ENCODE measurements around the gene DAZAP1.

The DAZAP1 gene

DNA sequence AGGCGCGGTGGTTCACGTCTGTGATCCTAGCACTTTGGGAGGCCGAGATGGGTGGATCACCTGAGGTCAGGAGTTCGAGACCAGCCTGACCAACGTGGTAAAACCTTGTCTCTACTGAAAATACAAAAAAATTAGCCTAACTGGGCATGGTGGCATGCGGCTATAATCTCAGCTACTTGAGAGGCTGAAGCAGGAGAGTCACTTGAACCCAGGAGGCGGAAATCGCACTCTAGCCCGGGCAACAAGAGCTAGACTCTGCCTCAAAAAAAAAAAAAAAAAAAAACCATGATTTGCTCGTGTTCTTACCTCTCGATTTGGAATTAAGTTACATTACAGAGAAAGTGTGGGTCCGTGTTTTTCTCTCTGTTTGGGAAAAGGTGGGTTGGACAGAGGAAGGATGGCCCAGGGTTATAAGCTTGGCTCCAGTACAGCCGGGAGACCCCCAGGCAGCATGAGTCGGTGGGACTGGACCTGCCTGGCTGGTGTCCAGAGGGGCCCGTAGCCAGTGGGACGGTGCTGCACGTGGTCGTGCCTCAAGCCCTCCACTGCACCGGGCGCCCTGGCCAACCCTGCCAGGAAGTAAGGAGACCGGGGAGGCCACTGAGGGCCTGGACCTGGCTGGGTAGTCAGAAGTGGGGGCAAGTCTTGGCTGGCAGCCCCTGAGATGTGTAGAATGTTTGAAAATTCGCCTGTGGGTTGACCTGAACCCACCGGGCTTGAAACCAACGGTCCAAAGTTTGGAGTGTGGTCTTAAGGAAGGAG, 34.5 kb downstream of the DAZAP1 start:
- DNase-seq (ENCODE audit: low read depth): no peak

DNA sequence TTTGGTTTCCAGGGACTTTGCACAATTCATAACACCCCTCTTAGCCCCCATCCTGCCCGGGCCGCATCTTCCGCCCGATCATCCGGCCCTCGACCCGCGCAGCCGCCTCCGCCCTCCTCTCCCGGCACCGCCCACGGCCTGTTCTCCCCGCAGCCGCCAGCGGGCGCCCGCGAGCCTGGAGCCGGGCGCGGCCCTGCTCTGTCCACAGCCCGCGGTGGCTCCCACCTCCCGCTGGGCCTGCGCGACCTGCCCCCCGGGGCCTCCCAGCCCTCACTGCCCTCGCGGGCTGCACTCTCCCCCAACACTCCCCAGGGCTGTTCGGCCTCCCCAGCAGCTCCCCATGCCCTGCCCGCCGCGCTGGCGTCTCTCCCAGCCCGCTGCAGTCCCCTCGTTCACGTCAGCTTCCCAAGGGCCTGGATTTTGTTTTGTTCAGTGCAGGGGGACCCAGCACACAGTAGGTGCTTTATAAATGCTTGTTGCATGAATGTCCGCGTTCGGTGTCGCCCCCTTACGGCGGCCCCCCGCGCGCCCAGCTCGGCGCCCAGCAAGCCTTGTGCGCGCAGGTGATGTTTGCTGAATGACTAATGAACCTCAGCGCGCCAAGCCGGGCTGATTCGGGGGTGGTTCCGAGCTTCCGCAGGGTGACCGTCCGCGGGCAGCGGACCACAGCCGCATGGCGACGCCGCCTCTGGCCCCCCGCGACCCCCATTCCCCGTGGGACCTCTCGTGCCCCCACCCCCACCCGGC, 38.0 kb downstream of the DAZAP1 start:
- DNase-seq (ENCODE audit: low read depth): no peak

DNA sequence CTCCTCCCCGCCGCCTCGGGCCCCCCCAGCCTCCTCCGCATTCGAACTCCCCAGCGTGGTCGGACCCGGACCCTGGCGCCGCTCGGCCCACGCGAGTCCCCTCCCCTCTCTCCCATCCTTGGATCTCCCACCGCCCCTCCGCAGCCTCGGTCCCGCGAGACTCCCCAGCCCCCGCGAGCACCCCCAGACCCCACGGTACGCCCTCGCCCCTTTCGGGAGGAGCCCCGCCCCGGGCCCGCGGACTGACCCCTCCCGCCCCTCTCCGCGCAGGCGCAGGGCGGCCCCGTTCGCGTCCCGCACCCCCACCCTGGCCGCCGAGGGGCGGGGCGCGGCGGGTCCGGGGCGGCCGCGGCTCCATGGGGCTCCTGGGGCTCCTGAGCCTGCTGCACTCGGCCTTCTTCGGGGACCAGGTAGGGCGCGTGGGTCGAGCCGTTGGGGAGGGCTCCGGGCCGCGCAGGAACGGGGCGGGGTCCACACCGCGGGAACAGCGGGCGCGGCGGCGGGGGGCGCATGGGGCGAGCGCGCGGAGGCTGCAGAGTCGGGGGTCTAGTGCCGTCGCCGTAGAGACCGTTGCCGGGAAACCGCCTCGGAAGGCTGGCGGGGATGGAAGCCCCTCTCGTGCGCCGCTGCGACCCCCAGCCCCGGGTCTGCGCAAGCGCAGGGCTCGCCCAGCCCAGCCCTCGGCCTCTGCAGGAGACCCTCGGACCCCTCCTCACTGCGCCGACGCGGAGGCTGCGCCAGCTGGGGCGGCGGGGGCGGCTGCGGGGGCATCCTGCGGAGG, 38.7 kb downstream of the DAZAP1 start:
- no peak for DNase-seq (ENCODE audit: low read depth)

DNA sequence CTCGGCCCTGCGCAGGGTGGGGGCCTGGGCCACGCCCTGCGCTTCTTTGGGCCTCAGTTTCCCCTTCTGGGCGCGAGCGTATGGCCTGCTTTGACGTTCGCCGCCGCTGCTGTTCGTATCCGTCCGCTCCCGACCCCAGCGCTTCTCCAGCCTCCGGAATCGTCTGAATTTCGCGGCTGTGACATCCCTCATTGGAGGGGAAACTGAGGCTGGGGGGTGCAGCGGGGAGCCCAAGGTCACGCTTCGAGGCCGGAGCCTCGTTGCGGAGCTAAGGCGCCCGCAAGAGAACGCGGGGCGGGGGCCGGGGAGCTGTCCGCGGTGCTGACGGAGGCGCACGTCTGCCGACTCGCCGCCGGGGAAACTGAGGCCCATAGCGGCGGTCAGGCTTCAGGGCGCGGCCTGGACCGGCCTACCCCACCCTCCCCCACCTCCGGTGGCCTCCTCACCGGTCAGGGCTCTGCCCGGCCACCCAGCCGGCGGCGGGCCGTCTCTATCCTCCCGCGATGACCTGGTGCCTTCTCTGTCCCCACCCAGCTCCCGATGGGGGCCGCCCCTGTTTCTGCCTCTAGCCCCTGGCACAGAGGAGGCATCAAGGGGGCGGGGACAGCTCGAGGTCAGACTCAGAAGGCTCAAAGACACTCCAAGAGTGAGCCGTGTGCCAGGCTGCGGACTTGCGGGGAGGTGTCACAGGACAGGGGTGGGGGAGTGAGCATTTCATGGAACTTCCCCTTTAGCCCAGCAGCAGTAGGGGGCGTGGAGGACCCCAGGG, 39.5 kb downstream of the DAZAP1 start:
- DNase-seq (ENCODE audit: low read depth): no peak

DNA sequence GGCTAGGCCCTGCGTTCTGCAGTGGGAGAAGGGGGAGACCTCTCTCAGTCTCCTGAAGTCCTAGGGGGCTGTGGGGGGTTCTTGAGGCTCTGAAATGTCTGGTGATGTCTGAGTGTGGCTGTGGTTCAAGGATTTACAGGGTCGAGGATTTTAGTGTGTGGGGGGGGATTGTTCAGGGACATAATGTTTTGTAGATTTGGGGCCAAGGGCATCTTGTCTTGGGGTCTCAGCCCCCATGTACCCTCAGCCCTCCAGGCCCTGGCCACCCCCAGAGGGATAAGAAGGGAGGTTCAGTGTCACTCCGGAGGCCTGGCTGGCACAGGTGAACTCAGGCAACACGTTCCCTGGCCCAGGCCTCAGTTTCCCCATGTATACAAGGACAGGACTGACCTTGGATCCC, 40.1 kb downstream of the DAZAP1 start:
- DNase-seq (ENCODE audit: low read depth): no peak

DNA sequence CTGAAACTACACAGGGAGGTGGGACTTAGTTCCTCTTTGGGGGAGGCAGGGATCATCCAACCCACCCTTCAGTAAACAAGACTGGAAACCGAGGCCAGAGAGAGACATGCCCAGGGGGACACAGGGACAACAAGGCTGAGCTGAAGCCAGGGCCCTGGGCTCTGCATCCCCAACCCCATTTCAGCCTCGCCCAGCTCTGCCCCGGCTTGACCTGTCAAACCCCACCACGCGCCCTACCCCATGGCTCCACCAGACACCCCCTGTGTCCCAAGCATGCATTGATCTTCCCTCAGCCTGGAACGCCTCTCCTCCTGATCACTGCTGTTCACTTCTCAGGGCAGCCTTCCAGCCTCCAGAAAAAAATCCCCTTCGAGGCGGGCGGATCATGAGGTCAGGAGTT, 40.6 kb downstream of the DAZAP1 start:
- DNase-seq (ENCODE audit: low read depth): no peak

DNA sequence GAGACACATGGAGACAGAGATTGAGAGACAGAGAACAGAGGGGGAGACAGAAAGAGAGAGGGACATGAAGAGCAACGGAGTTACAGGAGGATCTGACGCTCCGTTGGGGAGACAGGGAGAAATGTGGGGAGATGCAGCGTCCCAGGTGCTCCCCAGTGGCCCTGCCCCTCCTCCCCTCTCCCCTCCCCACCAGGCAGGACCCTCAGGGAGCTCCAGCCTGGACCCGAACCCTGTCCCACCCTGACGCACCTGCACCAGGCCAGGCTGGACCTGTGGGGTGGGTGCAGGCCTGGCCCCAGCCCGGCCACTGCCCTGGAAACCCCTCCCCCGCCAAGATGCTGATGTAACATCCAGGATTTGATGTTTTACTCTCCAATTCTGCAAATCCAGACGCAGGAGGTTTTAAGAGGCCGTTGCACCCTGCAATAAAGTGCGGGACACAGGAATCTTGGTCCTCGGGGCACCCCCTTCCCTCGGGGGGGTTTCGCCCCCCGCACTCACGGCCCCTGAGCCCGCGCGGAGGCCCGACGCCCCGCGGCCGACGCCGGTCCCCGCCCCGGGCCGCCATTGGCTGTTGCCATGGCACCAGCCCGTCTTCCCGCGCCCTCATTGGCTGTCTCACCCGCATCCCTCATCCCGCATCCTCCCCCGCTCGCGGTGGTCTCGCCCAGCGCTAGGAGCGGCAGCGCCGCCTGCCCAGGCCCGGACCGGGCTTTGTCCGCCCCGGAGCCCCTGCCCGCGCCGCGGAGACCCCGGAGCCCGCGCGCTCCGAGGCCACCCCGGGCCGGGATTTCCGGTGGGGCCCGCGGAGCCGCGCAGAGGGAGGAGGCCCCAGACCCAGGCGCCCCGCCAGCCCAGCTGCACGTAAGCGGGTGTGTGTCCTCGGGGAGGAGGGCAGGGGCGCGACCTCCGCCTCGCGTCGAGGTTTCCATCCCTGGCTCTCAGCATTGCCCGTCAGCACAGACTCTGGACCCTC, 42.4 kb downstream of the DAZAP1 start, which contains the start of gene APC2:
Gene APC2, plus strand, starts transcription at position 655 of the 976 bp plus-strand sequence. CDS start 2,881 bp downstream, outside the sequence.
- DNase-seq (ENCODE audit: low read depth): no peak

DNA sequence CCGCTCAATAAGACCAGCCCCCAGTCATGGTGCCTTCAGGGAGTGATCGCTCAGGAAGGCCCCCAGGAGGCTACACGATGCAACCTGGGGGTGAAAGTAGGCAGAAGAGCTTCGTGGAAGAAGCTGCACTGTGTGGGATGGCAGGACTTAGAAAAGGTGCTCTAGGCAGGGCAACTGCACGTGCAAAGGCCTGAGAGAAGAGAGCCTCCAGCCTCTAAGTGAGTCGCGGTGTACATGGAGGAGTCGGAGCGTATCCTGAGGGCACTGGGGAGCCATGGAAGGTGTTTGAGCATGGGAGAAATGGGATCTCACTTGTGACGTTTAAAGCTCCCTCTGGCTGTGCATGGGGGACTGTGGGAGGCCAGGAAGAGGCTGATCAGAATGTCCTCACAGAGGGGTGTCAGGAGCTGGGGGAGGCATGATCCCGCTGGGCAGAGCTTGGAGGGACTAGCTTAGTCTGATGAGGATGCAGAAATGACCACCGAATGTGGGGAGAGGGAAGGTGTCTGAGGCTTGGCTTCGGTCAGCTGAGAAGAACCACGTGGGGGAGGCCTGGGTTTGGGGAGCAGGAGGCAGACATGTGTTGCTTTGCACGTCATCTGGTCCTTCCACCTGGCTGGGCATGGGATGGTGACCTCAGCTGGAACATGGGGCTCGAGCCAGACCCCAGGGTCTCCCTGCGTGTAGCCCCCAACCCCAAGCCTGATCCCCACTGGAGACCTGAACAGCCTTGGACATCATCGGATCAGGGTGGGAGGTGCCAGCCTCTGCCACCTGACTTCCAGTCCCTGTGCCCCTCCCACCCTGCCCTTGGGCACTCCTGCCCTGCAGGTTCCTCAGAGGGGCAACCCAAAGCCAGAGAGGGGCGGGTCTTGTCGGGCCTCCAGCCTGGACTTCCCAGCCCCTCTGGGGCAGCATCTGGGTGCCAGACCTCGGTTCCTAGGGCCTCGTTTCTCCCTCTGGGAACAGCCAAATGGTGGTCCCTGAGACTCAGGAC, 43.6 kb downstream of the DAZAP1 start:
- no peak for DNase-seq (ENCODE audit: low read depth)

DNA sequence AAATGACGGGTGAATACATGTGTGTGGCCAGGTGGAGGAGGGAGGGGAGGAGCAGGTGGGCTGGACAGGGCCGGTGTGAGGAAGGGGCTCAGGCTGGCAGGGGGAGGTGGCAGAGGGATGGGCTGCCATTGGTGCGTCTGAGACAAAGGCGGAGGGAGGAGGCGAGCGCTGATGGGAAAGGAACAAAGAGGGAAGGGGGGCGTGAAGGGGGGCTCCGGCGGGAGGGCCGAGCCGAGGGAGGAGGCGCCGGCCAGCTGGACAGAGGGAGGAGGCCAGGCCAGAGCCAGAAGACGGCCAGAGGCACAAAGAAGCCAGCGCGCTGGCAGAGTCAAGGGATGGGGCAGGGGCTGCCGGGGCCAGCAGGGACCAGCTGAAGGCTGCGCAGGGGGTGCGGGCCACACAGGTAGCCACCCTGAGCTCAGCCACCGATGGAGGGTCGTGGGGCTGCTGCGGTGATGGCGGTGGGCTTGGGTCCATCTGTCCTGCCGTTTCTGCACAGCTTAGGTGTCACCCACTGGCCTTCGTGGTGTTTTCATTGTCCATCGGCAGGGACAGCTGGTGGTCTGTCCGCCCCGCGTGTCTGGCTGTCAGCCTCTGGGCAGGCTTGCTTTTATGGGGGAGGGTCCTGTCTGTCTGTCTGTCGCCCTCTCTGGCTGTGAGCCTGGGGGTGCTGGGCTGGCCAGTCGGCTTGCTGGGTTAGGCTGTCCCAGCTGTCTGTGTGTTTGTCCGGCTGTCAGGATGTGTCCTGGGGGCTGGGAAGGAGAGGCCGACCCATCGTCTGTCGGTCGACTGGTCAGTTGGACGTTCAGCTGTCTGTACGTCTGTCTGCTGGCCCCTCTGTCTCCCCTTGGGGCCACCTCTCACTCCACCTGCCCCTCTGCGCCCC, 44.8 kb downstream of the DAZAP1 start:
- DNase-seq (ENCODE audit: low read depth): no peak

DNA sequence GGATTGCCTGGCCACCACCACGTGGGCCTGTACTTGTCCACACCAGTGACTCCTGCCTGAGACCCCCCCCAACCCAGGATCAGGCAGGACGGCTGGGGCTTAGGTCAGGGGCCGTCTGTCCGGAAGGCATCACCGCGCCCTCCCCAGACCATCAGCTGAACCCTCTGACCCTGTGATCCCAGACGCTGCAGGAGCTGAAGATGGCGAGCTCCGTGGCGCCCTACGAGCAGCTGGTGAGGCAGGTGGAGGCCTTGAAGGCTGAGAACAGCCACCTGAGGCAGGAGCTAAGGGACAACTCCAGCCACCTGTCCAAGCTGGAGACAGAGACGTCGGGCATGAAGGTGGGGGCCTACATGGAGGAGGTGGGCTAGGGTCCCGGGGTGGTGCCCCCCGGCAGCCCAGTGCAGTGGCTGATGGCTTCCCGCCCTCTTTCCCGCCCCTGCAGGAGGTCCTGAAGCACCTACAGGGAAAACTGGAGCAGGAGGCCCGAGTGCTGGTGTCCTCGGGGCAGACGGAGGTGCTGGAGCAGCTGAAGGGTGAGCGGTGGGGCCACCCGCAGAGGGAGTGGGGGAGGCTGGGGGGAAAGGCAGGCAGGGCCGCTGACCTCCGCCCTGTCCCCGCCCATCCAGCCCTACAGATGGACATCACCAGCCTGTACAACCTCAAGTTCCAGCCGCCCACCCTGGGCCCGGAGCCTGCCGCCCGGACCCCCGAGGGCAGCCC, 45.6 kb downstream of the DAZAP1 start:
- no peak for DNase-seq (ENCODE audit: low read depth)

DNA sequence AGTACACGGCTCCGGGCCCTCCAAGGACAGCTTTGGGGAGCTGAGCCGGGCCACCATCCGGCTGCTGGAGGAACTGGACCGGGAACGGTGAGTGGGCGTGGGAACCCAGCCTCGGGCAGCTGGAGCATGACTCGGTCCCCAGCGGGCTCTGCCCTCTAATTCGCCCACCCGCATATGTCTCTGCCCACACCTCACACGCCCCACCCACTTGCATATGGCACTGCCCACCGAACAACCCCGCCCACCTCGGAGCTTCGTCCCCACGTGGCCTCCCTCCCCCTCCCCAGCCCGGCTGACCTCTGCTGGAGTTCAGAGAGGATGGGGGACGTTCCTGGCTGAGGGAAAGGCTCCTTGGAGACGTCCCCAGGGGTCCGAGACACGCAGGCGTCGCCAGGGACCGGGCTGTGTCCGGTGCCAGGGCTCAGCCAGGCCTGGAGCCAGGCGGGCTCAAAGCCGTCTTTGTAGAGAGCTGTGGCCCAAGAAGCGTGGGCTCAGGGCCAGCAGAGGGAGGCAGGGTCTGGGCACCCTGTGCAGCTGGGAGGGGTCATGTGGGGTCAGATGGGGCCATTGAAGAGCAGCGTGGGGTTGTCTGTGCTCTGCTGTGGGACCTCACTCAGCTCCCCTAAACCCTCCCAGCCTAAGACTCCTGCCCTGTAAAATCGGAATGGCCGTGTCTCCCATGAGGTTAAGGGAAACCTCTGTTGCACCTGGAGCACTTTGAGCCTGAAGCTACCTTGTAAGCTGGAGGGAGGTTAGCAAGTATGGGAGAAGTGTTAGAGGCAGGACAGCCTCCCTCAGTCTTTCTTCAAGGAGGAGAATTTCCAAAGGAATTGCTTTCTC, 46.4 kb downstream of the DAZAP1 start:
- no peak for DNase-seq (ENCODE audit: low read depth)

DNA sequence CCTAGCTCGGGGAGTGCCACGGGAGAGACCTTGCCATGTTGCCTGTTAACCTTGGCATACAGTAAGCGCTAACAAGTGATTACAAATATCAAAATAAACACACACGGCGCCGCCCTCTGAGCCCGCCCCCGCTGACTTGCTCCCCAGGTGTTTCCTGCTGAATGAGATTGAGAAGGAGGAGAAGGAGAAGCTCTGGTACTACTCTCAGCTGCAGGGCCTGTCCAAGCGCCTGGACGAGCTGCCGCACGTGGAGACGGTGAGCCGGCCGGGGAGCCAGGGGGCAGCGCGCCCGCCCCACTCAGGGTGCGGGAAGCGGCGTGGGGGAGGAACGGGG, 47.6 kb downstream of the DAZAP1 start:
- DNase-seq (ENCODE audit: low read depth): no peak

DNA sequence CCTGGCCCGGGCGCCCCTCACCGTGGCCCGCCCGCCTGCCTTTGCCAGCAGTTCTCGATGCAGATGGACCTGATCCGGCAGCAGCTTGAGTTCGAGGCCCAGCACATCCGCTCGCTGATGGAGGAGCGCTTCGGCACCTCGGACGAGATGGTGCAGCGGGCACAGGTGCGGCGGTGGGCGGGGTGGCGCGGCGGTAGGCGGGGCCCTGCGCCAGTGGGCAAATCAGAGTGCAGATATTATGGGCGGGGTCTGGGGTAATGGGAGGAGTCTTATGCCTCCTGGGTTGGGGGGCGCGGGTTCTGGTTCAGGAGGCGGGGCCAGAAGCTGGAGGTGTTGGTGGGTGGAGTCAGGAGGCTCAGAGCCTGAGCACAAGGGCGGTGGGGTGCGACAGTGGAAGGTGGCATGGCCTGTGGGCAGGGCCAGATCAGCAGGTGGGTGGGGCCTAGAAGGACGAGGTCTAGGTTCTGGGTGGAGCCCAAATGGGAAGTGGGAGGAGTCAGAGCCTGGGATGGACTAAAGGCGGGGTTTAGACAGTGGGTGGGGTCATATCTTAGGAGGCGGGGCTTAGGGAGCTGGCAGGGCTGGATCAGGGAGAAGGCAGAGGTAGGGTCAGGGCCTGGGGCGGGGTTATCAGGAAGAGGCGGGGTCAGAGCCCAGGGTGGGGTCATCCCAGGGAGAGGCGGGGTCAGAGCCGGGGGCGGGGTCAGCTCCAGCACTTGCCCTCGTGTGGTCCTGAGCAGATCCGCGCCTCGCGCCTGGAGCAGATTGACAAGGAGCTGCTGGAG, 48.1 kb downstream of the DAZAP1 start:
- peak; percentile 45 for DNase-seq (ENCODE audit: low read depth)

DNA sequence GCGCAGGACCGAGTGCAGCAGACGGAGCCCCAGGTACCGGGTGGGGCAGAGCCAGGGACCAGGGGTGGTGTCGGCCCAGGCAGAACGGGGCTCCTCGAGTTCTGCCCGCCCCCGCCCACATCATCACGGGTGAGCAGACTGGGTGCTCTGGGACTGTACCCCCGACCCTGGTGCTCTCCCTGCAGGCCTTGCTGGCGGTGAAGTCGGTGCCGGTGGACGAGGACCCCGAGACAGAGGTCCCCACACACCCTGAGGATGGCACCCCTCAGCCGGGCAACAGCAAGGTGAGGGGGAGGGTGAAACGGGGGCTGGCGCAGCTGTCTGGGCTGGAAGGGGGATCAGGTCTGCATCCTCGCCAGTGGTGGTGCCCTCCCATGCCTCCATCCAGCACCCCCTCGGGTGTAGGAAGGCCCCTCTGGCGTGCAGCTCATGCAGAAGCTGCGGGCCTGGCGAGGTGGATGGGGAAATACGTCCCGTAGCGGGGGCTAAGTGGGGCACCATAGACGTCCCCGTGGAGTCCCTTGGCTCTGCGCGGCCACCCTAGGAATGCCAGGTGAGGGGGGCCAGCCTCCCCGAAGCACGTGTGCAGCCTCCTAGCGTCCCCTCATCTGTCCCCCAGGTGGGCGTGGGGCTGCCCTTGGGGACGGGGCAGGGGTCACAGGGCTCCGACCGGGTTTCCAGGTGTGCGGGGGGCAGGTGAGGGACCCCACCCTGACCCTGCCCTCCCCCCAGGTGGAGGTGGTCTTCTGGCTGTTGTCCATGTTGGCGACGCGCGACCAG, 48.9 kb downstream of the DAZAP1 start:
- DNase-seq (ENCODE audit: low read depth): no peak

DNA sequence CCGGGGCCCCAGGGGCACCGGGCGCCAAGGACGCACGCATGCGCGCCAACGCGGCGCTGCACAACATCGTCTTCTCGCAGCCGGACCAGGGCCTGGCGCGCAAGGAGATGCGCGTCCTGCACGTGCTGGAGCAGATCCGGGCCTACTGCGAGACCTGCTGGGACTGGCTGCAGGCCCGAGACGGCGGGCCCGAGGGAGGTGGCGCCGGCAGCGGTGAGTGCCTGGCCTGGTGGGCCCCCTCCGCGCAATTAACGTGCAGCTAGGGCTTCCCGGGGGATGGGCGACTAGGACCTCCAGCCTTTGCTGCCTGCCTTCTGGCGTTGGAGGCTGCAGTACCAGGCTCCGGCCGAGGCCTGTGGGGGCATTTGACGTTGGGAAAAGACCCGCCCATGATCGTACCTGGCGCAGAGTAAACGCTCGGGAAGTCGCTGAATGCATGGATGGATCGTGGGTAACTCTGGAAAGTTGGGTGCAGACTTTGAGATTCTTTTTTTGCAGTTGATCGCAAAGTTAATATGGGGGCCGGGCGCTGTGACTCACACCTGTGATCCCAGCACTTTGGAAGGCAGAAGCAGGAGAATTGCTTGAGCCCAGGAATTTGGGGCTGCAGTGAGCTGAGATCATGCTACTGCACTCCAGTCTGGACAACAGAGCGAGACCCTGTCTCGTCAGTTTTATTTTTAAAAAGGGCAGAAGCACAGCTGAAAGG, 49.8 kb downstream of the DAZAP1 start:
- no peak for DNase-seq (ENCODE audit: low read depth)

All from amniotic epithelial cell (primary cell).